Measurements from ENCODE around the gene PRKCA.

Gene PRKCA

GRCh38 chr17:66462010-66462409 lies 159.6 kb downstream of the PRKCA start:
- Histone ChIP-seq H2AFZ (ENCODE audit: low read length) (no peak overlapping the region), H3K9me2 (replicated peaks; ENCODE audit: low read depth, low read length) (no peaks in the 10 kb centered on the region), H3K79me2 (ENCODE audit: insufficient read depth, low read length) (no peaks in the 10 kb centered on the region), H3K4me1 (ENCODE audit: insufficient read depth, low read length, poor library complexity, severe bottlenecking) (no peaks in the 10 kb centered on the region), H3K27me3 (ENCODE audit: insufficient read depth, low read length, poor library complexity, severe bottlenecking) (no peaks in the 10 kb centered on the region), H3F3A (ENCODE audit: low read depth) (no peaks in the 10 kb centered on the region), H3K4me3 (ENCODE audit: low read length, poor library complexity, severe bottlenecking) (no peak overlapping the region), H3K4me2 (ENCODE audit: low read depth, low read length, poor library complexity, severe bottlenecking) (no peak overlapping the region), H3K9ac (ENCODE audit: low read depth, low read length, poor library complexity, severe bottlenecking) (no peak overlapping the region), H3K9me3 (ENCODE audit: insufficient read depth, low read depth, low read length) (no peaks in the 10 kb centered on the region), H3K36me3 (ENCODE audit: insufficient read depth, low read length) (no peaks in the 10 kb centered on the region), H4K20me1 (ENCODE audit: insufficient read depth, low read length, poor library complexity, severe bottlenecking) (no peaks in the 10 kb centered on the region)
- TF ChIP-seq CTCF (conservative IDR thresholded peaks at IDR 0.05; ENCODE audit: low read length) (no peak), EZH2phosphoT487 (IDR thresholded peaks at IDR 0.05; ENCODE audit: borderline replicate concordance) (no peak)

GRCh38 chr17:66464921-66465320 lies 162.5 kb downstream of the PRKCA start:
- Histone ChIP-seq H3F3A (ENCODE audit: low read depth) (no peaks in the 10 kb centered on the region), H2AFZ (ENCODE audit: low read length) (no peak overlapping the region), H4K20me1 (ENCODE audit: insufficient read depth, low read length, poor library complexity, severe bottlenecking) (no peaks in the 10 kb centered on the region), H3K79me2 (ENCODE audit: insufficient read depth, low read length) (no peaks in the 10 kb centered on the region), H3K27me3 (ENCODE audit: insufficient read depth, low read length, poor library complexity, severe bottlenecking) (no peaks in the 10 kb centered on the region), H3K9ac (ENCODE audit: low read depth, low read length, poor library complexity, severe bottlenecking) (no peak overlapping the region), H3K4me3 (ENCODE audit: low read length, poor library complexity, severe bottlenecking) (no peak overlapping the region), H3K9me3 (ENCODE audit: insufficient read depth, low read depth, low read length) (no peaks in the 10 kb centered on the region), H3K9me2 (replicated peaks; ENCODE audit: low read depth, low read length) (no peaks in the 10 kb centered on the region), H3K4me1 (ENCODE audit: insufficient read depth, low read length, poor library complexity, severe bottlenecking) (no peaks in the 10 kb centered on the region), H3K4me2 (ENCODE audit: low read depth, low read length, poor library complexity, severe bottlenecking) (no peak overlapping the region), H3K36me3 (ENCODE audit: insufficient read depth, low read length) (no peaks in the 10 kb centered on the region)
- TF ChIP-seq CTCF (conservative IDR thresholded peaks at IDR 0.05; ENCODE audit: low read length) (no peak), EZH2phosphoT487 (IDR thresholded peaks at IDR 0.05; ENCODE audit: borderline replicate concordance) (no peak)

GRCh38 chr17:66465701-66466100 lies 163.3 kb downstream of the PRKCA start:
- no peaks in the 10 kb centered on the region for H3K9me3 ChIP-seq (ENCODE audit: insufficient read depth, low read depth, low read length)
- H3K79me2 ChIP-seq (ENCODE audit: insufficient read depth, low read length), result no peaks in the 10 kb centered on the region
- H3F3A ChIP-seq (ENCODE audit: low read depth), result no peaks in the 10 kb centered on the region
- no peak overlapping the region for H3K4me2 ChIP-seq (ENCODE audit: low read depth, low read length, poor library complexity, severe bottlenecking)
- H3K4me1 ChIP-seq (ENCODE audit: insufficient read depth, low read length, poor library complexity, severe bottlenecking), result no peaks in the 10 kb centered on the region
- H3K9me2 ChIP-seq (replicated peaks; ENCODE audit: low read depth, low read length), result no peaks in the 10 kb centered on the region
- no peak overlapping the region for H3K4me3 ChIP-seq (ENCODE audit: low read length, poor library complexity, severe bottlenecking)
- no peak for TF ChIP-seq EZH2phosphoT487 (IDR thresholded peaks at IDR 0.05; ENCODE audit: borderline replicate concordance)
- no peak for TF ChIP-seq CTCF (conservative IDR thresholded peaks at IDR 0.05; ENCODE audit: low read length)
- no peak overlapping the region for H2AFZ ChIP-seq (ENCODE audit: low read length)
- no peaks in the 10 kb centered on the region for H4K20me1 ChIP-seq (ENCODE audit: insufficient read depth, low read length, poor library complexity, severe bottlenecking)
- H3K36me3 ChIP-seq (ENCODE audit: insufficient read depth, low read length), result no peaks in the 10 kb centered on the region
- no peak overlapping the region for H3K9ac ChIP-seq (ENCODE audit: low read depth, low read length, poor library complexity, severe bottlenecking)
- H3K27me3 ChIP-seq (ENCODE audit: insufficient read depth, low read length, poor library complexity, severe bottlenecking), result no peaks in the 10 kb centered on the region
